GM19043 (cell line): ENCODE data around the gene SLC27A4.
"Not testable (repeated sequence)": the region's sequence is repeated elsewhere in the genome, so short reads cannot be mapped to it uniquely, and the experiment has no call there.

Source experiments
- ATAC-seq: cut with Tn5 transposase; IDR thresholded peaks from one replicate; pipeline ENCODE4 v1.9.1; 2021; ENCODE audit warnings: low read depth; ENCODE audit not compliant: unreplicated experiment

SLC27A4 gene

GRCh38 chr9:128323791-128324190 lies 16.5 kb upstream of the SLC27A4 start:
- ATAC-seq, result no peak

- no peak for ATAC-seq
Observed at GRCh38 chr9:128324401-128324800, 15.9 kb upstream of the SLC27A4 start.

GRCh38 chr9:128325629-128326028 lies 14.7 kb upstream of the SLC27A4 start:
- no peak for ATAC-seq

GRCh38 chr9:128333451-128333869 lies 6.9 kb upstream of the SLC27A4 start:
- no peak for ATAC-seq

GRCh38 chr9:128335161-128335560 lies 5.2 kb upstream of the SLC27A4 start:
- ATAC-seq, result no peak

GRCh38 chr9:128335914-128336313 lies 4.4 kb upstream of the SLC27A4 start:
- ATAC-seq, result no peak

- no peak for ATAC-seq
Observed at GRCh38 chr9:128337936-128338335, 2.4 kb upstream of the SLC27A4 start.

GRCh38 chr9:128338852-128339614 lies 1.3 kb upstream of the SLC27A4 start:
- not testable (repeated sequence) for ATAC-seq

- peak; percentile 43 for ATAC-seq
Observed at GRCh38 chr9:128340691-128341434, 536 bp downstream of the SLC27A4 start.

GRCh38 chr9:128341435-128341849 lies 1.1 kb downstream of the SLC27A4 start:
- ATAC-seq, result no peak

GRCh38 chr9:128342971-128343680 lies 2.8 kb downstream of the SLC27A4 start:
- no peak for ATAC-seq

- no peak for ATAC-seq
Observed at GRCh38 chr9:128343855-128344254, 3.5 kb downstream of the SLC27A4 start.

- no peak for ATAC-seq
Observed at GRCh38 chr9:128344931-128345605, 4.7 kb downstream of the SLC27A4 start.

- no peak for ATAC-seq
Observed at GRCh38 chr9:128349125-128349524, 8.8 kb downstream of the SLC27A4 start.

GRCh38 chr9:128349772-128350171 lies 9.4 kb downstream of the SLC27A4 start:
- no peak for ATAC-seq

- no peak for ATAC-seq
Observed at GRCh38 chr9:128355451-128355850, 15.1 kb downstream of the SLC27A4 start.

- no peak for ATAC-seq
Observed at GRCh38 chr9:128358090-128358489, 17.8 kb downstream of the SLC27A4 start.

GRCh38 chr9:128358861-128359260 lies 18.5 kb downstream of the SLC27A4 start:
- no peak for ATAC-seq

- ATAC-seq, result no peak
Observed at GRCh38 chr9:128360826-128361225, 20.5 kb downstream of the SLC27A4 start.

GRCh38 chr9:128361296-128361985 lies 21.1 kb downstream of the SLC27A4 start:
- no peak for ATAC-seq
